NT2/D1 (cell line): ENCODE measurements around the gene ZNF593.

Source experiments
- SUZ12 ChIP-seq: IDR thresholded peaks from 2 replicates; pipeline ENCODE4 v1.6.1; 2011; ENCODE audit not compliant: insufficient read length, insufficient read depth; ENCODE audit errors: extremely low read depth
- YY1 ChIP-seq: IDR thresholded peaks from 2 replicates; pipeline ENCODE4 v1.6.1; 2011; ENCODE audit not compliant: insufficient read length, insufficient read depth
- ZNF274 ChIP-seq: IDR thresholded peaks from 2 replicates; pipeline ENCODE4 v1.6.1; 2011; ENCODE audit warnings: mild to moderate bottlenecking, low read depth, low read length

DNA sequence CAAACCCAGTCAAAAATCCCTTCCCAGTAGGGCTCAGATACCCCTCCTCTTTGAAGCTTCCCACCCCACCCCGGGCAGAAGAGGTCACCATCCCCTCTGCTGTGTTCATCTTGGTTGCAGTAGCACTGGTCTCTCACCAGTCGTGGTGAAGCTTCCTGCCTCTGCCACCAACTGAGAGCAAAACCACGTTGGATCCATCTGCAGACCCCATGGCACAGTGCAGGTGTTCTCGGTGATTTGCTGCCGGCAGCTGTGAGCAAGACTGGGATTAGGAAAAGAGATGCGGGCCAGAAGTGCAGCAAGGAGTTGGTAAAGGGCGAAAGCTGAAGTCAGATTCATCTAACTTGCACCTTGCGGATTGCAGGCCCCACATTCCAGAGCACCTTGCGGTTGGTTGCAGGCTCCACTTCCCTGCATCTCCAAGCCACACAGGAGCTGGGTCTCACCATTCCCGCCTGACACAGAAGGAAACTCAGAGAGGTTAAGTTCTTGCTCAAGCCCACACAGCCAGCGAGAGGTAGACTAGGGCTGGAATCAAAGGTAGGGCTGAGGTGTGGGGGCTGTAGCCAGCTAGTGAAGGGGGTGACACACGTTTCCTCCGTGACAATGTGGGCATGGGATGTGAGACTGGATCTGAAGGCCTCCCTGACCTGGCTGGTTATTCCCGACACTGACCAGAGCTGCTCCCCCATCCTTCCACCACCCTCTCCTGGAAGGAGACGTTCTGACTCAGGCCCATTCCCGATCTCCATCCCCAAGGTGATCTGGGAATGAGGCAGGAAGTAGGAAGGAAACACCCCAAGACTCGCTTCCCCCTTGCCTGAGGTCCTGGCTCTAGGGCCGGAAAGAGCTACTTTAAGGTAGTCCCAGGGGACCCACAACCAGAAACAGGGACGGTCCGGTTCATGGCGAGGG lies 14.1 kb upstream of the ZNF593 start:
- TF ChIP-seq ZNF274 (no peak), YY1 (no peak), SUZ12 (peak; percentile 52)
